Endothelial cell of umbilical vein (primary cell): Measurements from ENCODE around the gene FOXE1. TPM values are rescaled to one million over a fixed set of nuclear protein-coding genes. Genes with fewer than 3 reads are reported as not detected.

Experiments used
- BruUV-seq: library from RNA; stranded (reverse); fragments of 400-500 nt; replicated peaks from 2 replicates; lab custom pipeline; 2021; lab: Mats Ljungman, UMichigan
- CTCF ChIA-PET: fragments of 300-600, 350-600 bp; sonication (Branson Sonifier 250); formaldehyde crosslinking; loops from one replicate; lab custom pipeline; 2021; ENCODE audit warnings: antibody characterized with exemption, inconsistent platforms; lab: Charles Lee
- POLR2A ChIA-PET: fragments of 300-600, 350-600 bp; sonication (Branson Sonifier 250); formaldehyde crosslinking; loops from one replicate; lab custom pipeline; 2021; ENCODE audit warnings: antibody characterized with exemption, inconsistent platforms; lab: Charles Lee
- DNase-seq: peaks from one replicate; pipeline ENCODE4 v3.0.0-alpha.2; 2011; ENCODE audit warnings: low read depth, low spot score
- FAIRE-seq: peaks from 2 replicates; lab custom pipeline; 2011; peaks lifted over from hg19 to GRCh38; lab: Jason Lieb, UNC
- H2AFZ ChIP-seq: 2 replicates; pipeline ENCODE4 v1.6.0; 2012; ENCODE audit warnings: low read depth, low read length, control low read depth, inconsistent platforms
- H3K27ac ChIP-seq: 2 replicates; pipeline ENCODE4 v1.5.1; 2011; ENCODE audit warnings: low read depth, mild to moderate bottlenecking, control low read depth, low read length, moderate library complexity; ENCODE audit not compliant: insufficient read depth
- H3K27me3 ChIP-seq, 2 experiments: 2 replicates each; pipeline versions ENCODE4 v1.6.0 to v1.6.1; 2011; ENCODE audit warnings: low read length in 2 of 2, mixed read lengths in 1 of 2; ENCODE audit not compliant: control insufficient read depth in 2 of 2, insufficient read depth in 2 of 2
- H3K36me3 ChIP-seq, 2 experiments: 2 replicates in 1 of 2; 3 replicates in 1 of 2; pipeline ENCODE4 v1.5.1; 2011; ENCODE audit warnings: low read length in 2 of 2, mild to moderate bottlenecking in 1 of 2, moderate library complexity in 1 of 2; ENCODE audit not compliant: control insufficient read depth in 2 of 2, insufficient read depth in 2 of 2; ENCODE audit errors: extremely low read depth in 1 of 2
- H3K4me1 ChIP-seq: 3 replicates; pipeline ENCODE4 v1.5.1; 2011; ENCODE audit warnings: mild to moderate bottlenecking, low read length; ENCODE audit not compliant: control insufficient read depth, insufficient read depth; ENCODE audit errors: extremely low read depth
- H3K4me2 ChIP-seq: 2 replicates; pipeline ENCODE4 v1.6.1; 2011; ENCODE audit warnings: low read length, control low read depth, mixed read lengths; ENCODE audit not compliant: insufficient read depth
- H3K4me3 ChIP-seq, 3 experiments: fragments of 200-600 bp in 1 of 3; sonication (generic), shearing (Covaris generic) in 1 of 3; replicated peaks in 1 of 3; 2 replicates each; pipeline ENCODE4 v1.5.1; 2011 to 2016; ENCODE audit warnings: control low read depth in 3 of 3, low read length in 3 of 3, mild to moderate bottlenecking in 2 of 3, inconsistent platforms in 1 of 3, low read depth in 1 of 3, moderate library complexity in 1 of 3; ENCODE audit not compliant: insufficient read depth in 1 of 3
- H3K79me2 ChIP-seq: 2 replicates; pipeline ENCODE4 v1.6.0; 2012; ENCODE audit warnings: low read length, inconsistent platforms; ENCODE audit not compliant: control insufficient read depth, insufficient read depth
- H3K9ac ChIP-seq: replicated peaks from 2 replicates; pipeline ENCODE3; 2011; ENCODE audit warnings: low read length, control low read depth; ENCODE audit not compliant: insufficient read depth; ENCODE audit errors: extremely low read depth
- H3K9me1 ChIP-seq: replicated peaks from 3 replicates; pipeline ENCODE4 v1.6.0; 2011; ENCODE audit warnings: mild to moderate bottlenecking, low read length; ENCODE audit not compliant: control insufficient read depth, insufficient read depth; ENCODE audit errors: extremely low read depth
- H3K9me3 ChIP-seq: replicated peaks from 2 replicates; pipeline ENCODE4 v1.5.1; 2012; ENCODE audit warnings: low read length, inconsistent platforms; ENCODE audit not compliant: control insufficient read depth, insufficient read depth
- H4K20me1 ChIP-seq: replicated peaks from 2 replicates; pipeline ENCODE3; 2011; ENCODE audit warnings: mild to moderate bottlenecking, low read length; ENCODE audit not compliant: control insufficient read depth, insufficient read depth; ENCODE audit errors: extremely low read depth
- CTCF ChIP-seq, 2 donors: IDR thresholded peaks; 1 replicate in 1 of 2; 2 replicates in 1 of 2; pipeline ENCODE4 v1.5.1; 2011; ENCODE audit warnings: low read length in 2 of 2, mild to moderate bottlenecking in 2 of 2, moderate library complexity in 2 of 2, control low read depth in 1 of 2, inconsistent platforms in 1 of 2, low read depth in 1 of 2; ENCODE audit not compliant: insufficient read depth in 1 of 2; ENCODE audit errors: extremely low read depth in 1 of 2
- EZH2 ChIP-seq: IDR thresholded peaks from 2 replicates; pipeline ENCODE4 v1.6.1; 2012; ENCODE audit warnings: borderline replicate concordance, low read depth, mild to moderate bottlenecking, moderate library complexity, low read length, inconsistent platforms; ENCODE audit not compliant: severe bottlenecking
- FOS ChIP-seq: IDR thresholded peaks from 2 replicates; pipeline ENCODE4 v1.6.1; 2011; ENCODE audit warnings: mild to moderate bottlenecking, low read length, moderate library complexity, borderline replicate concordance; ENCODE audit not compliant: insufficient read depth
- GATA2 ChIP-seq: IDR thresholded peaks from 2 replicates; pipeline ENCODE4 v1.7.0; 2011; ENCODE audit warnings: low read depth, mild to moderate bottlenecking, moderate library complexity, mixed read lengths, low read length; ENCODE audit not compliant: insufficient read length, insufficient read depth
- JUN ChIP-seq: IDR thresholded peaks from 2 replicates; pipeline ENCODE4 v1.6.1; 2011; ENCODE audit warnings: borderline replicate concordance, low read depth; ENCODE audit not compliant: insufficient read length, insufficient read depth
- MAX ChIP-seq: IDR thresholded peaks from 2 replicates; pipeline ENCODE4 v1.6.1; 2011; ENCODE audit not compliant: insufficient read depth, insufficient read length
- MYC ChIP-seq: IDR thresholded peaks from one replicate; pipeline ENCODE4 v1.6.1; 2011; ENCODE audit warnings: mild to moderate bottlenecking, low read depth, low read length
- POLR2A ChIP-seq: IDR thresholded peaks from 2 replicates; pipeline ENCODE4 v1.6.1; 2012; ENCODE audit warnings: low read depth, mild to moderate bottlenecking, control low read depth, low read length
- POLR2AphosphoS5 ChIP-seq: IDR thresholded peaks from 2 replicates; pipeline ENCODE4 v1.6.1; 2012; ENCODE audit warnings: low read depth, mild to moderate bottlenecking, control low read depth, low read length, moderate library complexity; ENCODE audit not compliant: insufficient read depth
- dilution Hi-C: fragments of 300-500 bp; cut with MboI; formaldehyde crosslinking; loops from one replicate; pipeline ENCODE4 v1.15.0; 2019; ENCODE audit warnings: low sequenced_read_pairs; ENCODE audit not compliant: extremely low pct_ligation_motif_present
- intact Hi-C: fragments of 100-400 bp; cut with micrococcal nuclease; formaldehyde crosslinking; loops from one replicate; pipeline ENCODE4 v1.10.0; 2022
- polyA plus RNA-seq, 4 experiments: library from polyadenylated mRNA; depleted of rRNA in 3 of 4; stranded (reverse) in 3 of 4; unstranded in 1 of 4; fragments of >200 nt; gene quantifications; 2 replicates each; pipeline versions ENCODE4 v1.2.1 to v1.2.3, GENCODE V29; 2011 to 2012; ENCODE audit warnings: missing spikeins in 1 of 4
- total RNA-seq: library from RNA; stranded (reverse); gene quantifications from 2 replicates; pipeline ENCODE4 v1.2.3, GENCODE V29; 2021

The FOXE1 gene
- total and polyA plus RNA-seq, 2 donors (not counting 3 experiments of a cell fraction or from before 2014, with no cell fraction given), result not detected

- Histone ChIP-seq H3K36me3 (no peaks in the 10 kb centered on the region), H3K9me3 (no peaks in the 10 kb centered on the region), H3K9ac (no peak overlapping the region), H4K20me1 (no peaks in the 10 kb centered on the region), H3K79me2 (no peaks in the 10 kb centered on the region), H2AFZ (no peak overlapping the region), H3K4me2 (no peak overlapping the region), H3K27ac (no peak overlapping the region), H3K4me3 (no peak overlapping the region), H3K4me1 (no peaks in the 10 kb centered on the region), H3K27me3 (peaks cover 22 to 39% of the 10 kb centered on the region in 2 experiments), H3K9me1 (no peaks in the 10 kb centered on the region)
- DNase-seq (no peak), FAIRE-seq (no peak)
- no TSS peak for BruUV-seq
- dilution Hi-C loops (no loop called here), intact Hi-C loops (no loop called here)
- CTCF ChIA-PET, result interaction anchor here (1.1 kb wide), 2 partner anchors 26 to 70 kb away, joined by 3 to 4 read pairs; no protein-coding TSS in a partner anchor
- POLR2A ChIA-PET, result no interaction called here
- TF ChIP-seq POLR2AphosphoS5 (no peak), CTCF (IDR thresholded peaks at IDR 0.05; ENCODE audit: extremely low read depth in 1 of 2, insufficient read depth in 1 of 2, low read depth in 1 of 2, low read length in 2 of 2) (no peak), MYC (no peak), MAX (no peak), POLR2A (no peak), FOS (no peak), GATA2 (no peak), JUN (no peak), EZH2 (no peak)
Observed at GRCh38 chr9:97819735-97820134, 33.3 kb upstream of the FOXE1 start.
